Tibial artery (tissue), 4 donors: Measurements from ENCODE around the gene ITGB1.
A peak's percentile ranks its signal among the peaks of the same experiment; 100 is the strongest.

Source experiments
- DNase-seq, 2 donors: peaks; one replicate each; pipeline ENCODE4 v3.0.0-alpha.2; 2019
- H3K27ac ChIP-seq, 2 donors: fragments of 200-600 bp; sonication (generic) in 1 of 2; 1 replicate in 1 of 2; 2 replicates in 1 of 2; pipeline ENCODE4 v1.5.1; 2018 to 2019; ENCODE audit warnings: mild to moderate bottlenecking in 1 of 2
- H3K27me3 ChIP-seq, 2 donors: fragments of 200-600 bp; sonication (generic) in 1 of 2; one replicate each; pipeline versions ENCODE4 v1.5.1 to v1.6.0; 2016 to 2019
- H3K36me3 ChIP-seq, 3 donors: fragments of 200-600 bp; sonication (generic) in 2 of 3; one replicate each; pipeline ENCODE4 v1.5.1; 2016 to 2019; ENCODE audit warnings: mild to moderate bottlenecking in 2 of 3
- H3K4me1 ChIP-seq, 4 donors: fragments of 200-600 bp; sonication (generic) in 2 of 4; 1 replicate in 3 of 4; 2 replicates in 1 of 4; pipeline ENCODE4 v1.5.1; 2016 to 2019
- H3K4me3 ChIP-seq, 2 donors: fragments of 200-600 bp; sonication (generic) in 1 of 2; 1 replicate in 1 of 2; 2 replicates in 1 of 2; pipeline ENCODE4 v1.5.1; 2018 to 2019; ENCODE audit warnings: mild to moderate bottlenecking in 2 of 2
- H3K9me3 ChIP-seq, 3 donors: fragments of 200-600 bp; sonication (generic) in 1 of 3; one replicate each; pipeline ENCODE4 v1.5.1; 2016 to 2019
- intact Hi-C: fragments of 100-400 bp; cut with DNase I; formaldehyde crosslinking; loops from one replicate; pipeline ENCODE4 v1.15.0; 2023; ENCODE audit warnings: low total_unique reads
- TF ChIP-seq, protein P1 (sequence below), 2 experiments: fragments of 200-600 bp in 1 of 2; fragments of 450-650 bp in 1 of 2; IDR thresholded peaks; one replicate each; pipeline ENCODE4 v1.5.1; 2017 to 2019; ENCODE audit warnings: antibody characterized with exemption in 2 of 2, mild to moderate bottlenecking in 1 of 2, moderate library complexity in 1 of 2

Gene ITGB1

DNA sequence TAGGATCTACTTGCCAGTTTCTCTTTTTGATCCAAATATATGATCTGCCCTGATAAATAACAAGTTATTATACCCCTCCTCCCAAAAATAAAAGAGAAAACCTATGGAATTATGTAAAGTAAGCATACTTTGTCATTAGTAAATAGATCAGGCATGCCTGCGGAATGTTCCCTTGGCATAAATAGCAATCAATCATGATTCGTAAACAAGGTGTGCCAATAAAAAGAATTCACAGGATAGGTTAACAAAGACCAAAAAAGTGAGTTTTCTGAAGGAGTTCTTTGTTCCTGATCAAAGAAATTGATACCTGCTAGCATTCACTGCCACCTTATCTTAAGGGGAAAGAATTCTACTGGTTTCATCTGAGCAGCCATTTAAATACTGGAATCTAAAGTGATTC, 11.9 kb downstream of the ITGB1 start:
- Histone ChIP-seq H3K4me1 (peaks cover 0 to 99% (median 42%) of the 10 kb centered on the region in 4 donors), H3K27me3 (no peaks in the 10 kb centered on the region), H3K9me3 (no peaks in the 10 kb centered on the region), H3K36me3 (no peaks in the 10 kb centered on the region), H3K4me3 (no peak overlapping the region), H3K27ac (no peak overlapping the region)
- no peak for DNase-seq
- TF ChIP-seq, protein P1, sequence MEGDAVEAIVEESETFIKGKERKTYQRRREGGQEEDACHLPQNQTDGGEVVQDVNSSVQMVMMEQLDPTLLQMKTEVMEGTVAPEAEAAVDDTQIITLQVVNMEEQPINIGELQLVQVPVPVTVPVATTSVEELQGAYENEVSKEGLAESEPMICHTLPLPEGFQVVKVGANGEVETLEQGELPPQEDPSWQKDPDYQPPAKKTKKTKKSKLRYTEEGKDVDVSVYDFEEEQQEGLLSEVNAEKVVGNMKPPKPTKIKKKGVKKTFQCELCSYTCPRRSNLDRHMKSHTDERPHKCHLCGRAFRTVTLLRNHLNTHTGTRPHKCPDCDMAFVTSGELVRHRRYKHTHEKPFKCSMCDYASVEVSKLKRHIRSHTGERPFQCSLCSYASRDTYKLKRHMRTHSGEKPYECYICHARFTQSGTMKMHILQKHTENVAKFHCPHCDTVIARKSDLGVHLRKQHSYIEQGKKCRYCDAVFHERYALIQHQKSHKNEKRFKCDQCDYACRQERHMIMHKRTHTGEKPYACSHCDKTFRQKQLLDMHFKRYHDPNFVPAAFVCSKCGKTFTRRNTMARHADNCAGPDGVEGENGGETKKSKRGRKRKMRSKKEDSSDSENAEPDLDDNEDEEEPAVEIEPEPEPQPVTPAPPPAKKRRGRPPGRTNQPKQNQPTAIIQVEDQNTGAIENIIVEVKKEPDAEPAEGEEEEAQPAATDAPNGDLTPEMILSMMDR (IDR thresholded peaks at IDR 0.05): no peak
- intact Hi-C loops: no loop called here

DNA sequence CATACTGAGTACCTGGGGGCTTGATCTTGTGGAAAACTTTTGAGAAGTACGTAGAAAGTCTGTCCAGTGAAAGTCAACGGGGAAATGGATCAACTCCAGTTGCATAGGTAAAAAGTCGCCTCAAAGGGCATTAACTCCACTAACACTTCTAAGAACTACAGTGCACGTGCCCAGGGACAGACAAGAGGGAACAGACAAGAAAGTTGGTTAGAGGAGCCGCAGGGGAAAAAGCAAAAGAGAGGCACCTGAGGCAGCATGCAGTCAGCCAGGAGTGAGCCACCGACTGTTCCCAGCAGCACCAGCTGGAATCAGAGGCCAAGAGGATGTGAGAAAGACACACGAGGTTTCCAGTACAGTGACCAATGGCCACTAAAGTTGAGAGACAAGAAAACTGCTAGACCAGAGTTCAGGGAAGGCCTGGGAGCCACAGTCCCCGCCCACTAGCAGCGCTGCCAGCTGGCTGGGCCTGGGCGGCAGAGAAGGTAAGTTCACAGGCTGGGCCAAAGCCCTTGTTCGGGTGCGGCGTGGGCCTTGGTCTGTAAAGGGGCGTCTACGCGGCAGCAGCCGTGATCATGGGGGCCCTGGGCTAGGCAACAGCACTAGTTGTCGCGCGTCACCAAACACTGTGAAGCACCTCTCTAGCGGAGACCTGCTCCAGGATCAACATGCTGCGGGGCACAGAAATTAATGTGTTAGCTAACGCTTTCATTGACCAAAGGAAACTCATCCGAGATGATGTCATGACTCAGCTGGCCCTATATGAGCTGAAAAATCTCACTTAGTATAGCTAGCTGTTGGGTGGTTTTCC, 14.0 kb downstream of the ITGB1 start:
- H3K9me3 ChIP-seq: no peaks in the 10 kb centered on the region
- peak overlapping the region in 1 of 2 donors; percentile 13 for H3K27ac ChIP-seq
- no peaks in the 10 kb centered on the region for H3K27me3 ChIP-seq
- intact Hi-C loops: no loop called here
- no peaks in the 10 kb centered on the region for H3K36me3 ChIP-seq
- no peak overlapping the region for H3K4me3 ChIP-seq
- DNase-seq: no peak
- TF ChIP-seq, protein P1 (IDR thresholded peaks at IDR 0.05): no peak
- peaks cover 0 to 99% (median 50%) of the 10 kb centered on the region in 4 donors for H3K4me1 ChIP-seq

DNA sequence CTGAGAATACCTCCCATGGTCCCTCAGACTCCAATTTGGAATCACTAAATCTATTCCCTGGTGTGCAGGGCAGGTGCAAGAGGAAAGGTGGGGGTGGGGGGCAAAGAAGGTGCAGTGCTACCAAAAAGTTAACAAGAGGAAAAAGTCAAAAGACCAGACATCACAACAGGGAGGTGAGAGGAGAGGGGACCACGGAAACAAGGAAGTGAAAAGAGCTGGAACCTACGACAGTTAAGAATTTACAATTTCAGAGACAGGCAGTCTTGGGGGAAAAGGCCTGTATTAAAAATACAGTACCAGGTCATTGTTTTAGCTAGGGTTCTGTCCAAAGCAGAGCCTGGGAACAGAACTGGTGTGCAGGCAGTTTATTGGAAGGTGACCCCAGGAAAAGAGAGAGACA, 14.6 kb downstream of the ITGB1 start:
- H3K27ac ChIP-seq: peak overlapping the region in 1 of 2 donors; percentile 13

DNA sequence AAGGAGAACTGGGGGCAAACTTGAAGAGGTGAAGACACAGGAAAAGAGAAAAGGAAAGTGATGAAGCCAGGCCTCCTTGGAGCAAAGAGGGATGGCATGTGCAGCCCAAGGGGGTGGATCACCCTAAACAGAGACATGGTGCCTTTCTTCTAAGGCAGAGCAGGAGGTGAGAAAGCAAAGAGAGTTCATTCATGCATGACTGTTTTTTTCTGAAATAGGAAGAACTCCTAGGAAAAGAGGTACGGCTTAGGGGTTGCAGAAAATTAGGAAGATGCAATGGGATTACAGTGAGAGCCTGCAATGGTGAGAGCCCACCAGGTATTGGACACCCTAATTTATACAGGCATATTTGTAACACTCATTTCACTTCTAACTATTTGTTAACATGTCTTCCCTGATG, 15.9 kb downstream of the ITGB1 start:
- Histone ChIP-seq H3K27me3 (no peaks in the 10 kb centered on the region), H3K36me3 (no peaks in the 10 kb centered on the region), H3K9me3 (no peaks in the 10 kb centered on the region), H3K4me3 (no peak overlapping the region), H3K27ac (peak overlapping the region; percentile 14 to 65), H3K4me1 (peaks cover 0 to 99% (median 57%) of the 10 kb centered on the region in 4 donors)
- TF ChIP-seq, protein P1 (IDR thresholded peaks at IDR 0.05): no peak
- intact Hi-C loops: no loop called here
- DNase-seq: no peak

More for the DNA sequence above, 14.6 kb downstream of the ITGB1 start:
- intact Hi-C loops: no loop called here
- DNase-seq: no peak
- Histone ChIP-seq H3K4me1 (peaks cover 0 to 99% (median 53%) of the 10 kb centered on the region in 4 donors), H3K27me3 (no peaks in the 10 kb centered on the region), H3K36me3 (no peaks in the 10 kb centered on the region), H3K4me3 (no peak overlapping the region), H3K9me3 (no peaks in the 10 kb centered on the region)
- TF ChIP-seq, protein P1 (IDR thresholded peaks at IDR 0.05): no peak

DNA sequence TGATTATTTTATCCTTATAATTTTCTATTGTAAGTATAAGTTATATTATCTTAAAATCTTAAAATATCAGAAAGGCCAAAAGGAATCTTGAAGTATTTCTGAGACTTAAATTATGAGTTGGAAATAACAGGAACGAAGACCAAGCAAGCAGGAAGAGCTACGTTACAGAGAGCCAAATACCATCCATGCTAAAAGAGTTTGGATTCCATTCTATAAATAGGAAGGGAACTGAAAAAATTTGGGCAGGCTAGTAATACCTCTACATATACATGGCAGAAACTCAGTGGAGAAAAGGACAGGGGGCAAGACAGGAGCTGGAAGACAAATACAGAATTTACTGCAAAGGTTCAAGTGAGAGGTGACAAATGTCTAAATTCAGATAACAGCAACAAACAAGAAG, 16.7 kb downstream of the ITGB1 start:
- intact Hi-C loops: no loop called here
- H3K36me3 ChIP-seq: no peaks in the 10 kb centered on the region
- DNase-seq: no peak
- no peaks in the 10 kb centered on the region for H3K27me3 ChIP-seq
- TF ChIP-seq, protein P1 (IDR thresholded peaks at IDR 0.05): no peak
- peaks cover 0 to 99% (median 54%) of the 10 kb centered on the region in 4 donors for H3K4me1 ChIP-seq
- no peaks in the 10 kb centered on the region for H3K9me3 ChIP-seq
- peak overlapping the region; percentile 14 to 65 for H3K27ac ChIP-seq
- no peak overlapping the region for H3K4me3 ChIP-seq
